Mucosa of rectum (tissue), 2 donors: ENCODE data around the gene GIT2.

Source experiments
- H3K27ac ChIP-seq, 2 donors: one replicate each; pipeline ENCODE4 v1.7.0; 2013; ENCODE audit warnings: inconsistent platforms in 2 of 2, low read depth in 2 of 2, low read length in 2 of 2
- H3K27me3 ChIP-seq, 2 donors: one replicate each; pipeline ENCODE4 v1.7.0; 2013; ENCODE audit warnings: low read length in 2 of 2; ENCODE audit not compliant: control insufficient read depth in 2 of 2, insufficient read depth in 2 of 2
- H3K36me3 ChIP-seq, 2 donors: one replicate each; pipeline ENCODE4 v1.7.0; 2013; ENCODE audit warnings: low read length in 2 of 2; ENCODE audit not compliant: control insufficient read depth in 2 of 2, insufficient read depth in 2 of 2
- H3K4me1 ChIP-seq, 2 donors: one replicate each; pipeline ENCODE4 v1.7.0; 2013; ENCODE audit warnings: low read length in 2 of 2, mild to moderate bottlenecking in 1 of 2; ENCODE audit not compliant: control insufficient read depth in 2 of 2, insufficient read depth in 2 of 2
- H3K4me3 ChIP-seq, 2 donors: one replicate each; pipeline ENCODE4 v1.7.0; 2013; ENCODE audit warnings: low read length in 2 of 2
- H3K9ac ChIP-seq, 2 donors: one replicate each; pipeline ENCODE4 v1.7.0; 2013; ENCODE audit warnings: low read length in 2 of 2, low read depth in 1 of 2, mild to moderate bottlenecking in 1 of 2
- H3K9me3 ChIP-seq, 2 donors: one replicate each; pipeline ENCODE4 v1.7.0; 2013; ENCODE audit warnings: low read length in 2 of 2; ENCODE audit not compliant: control insufficient read depth in 2 of 2
- donor health status: healthy.
- donor health status: Normal muscosa, but diverticular disease.

The GIT2 gene

GRCh38 chr12:109997393-109997792, 1.2 kb upstream of the GIT2 start:
- H3K4me1 ChIP-seq: peaks cover 23 to 27% of the 10 kb centered on the region in 2 donors
- no peaks in the 10 kb centered on the region for H3K36me3 ChIP-seq
- H3K27me3 ChIP-seq: no peaks in the 10 kb centered on the region
- no peak overlapping the region for H3K9ac ChIP-seq
- H3K9me3 ChIP-seq: no peaks in the 10 kb centered on the region
- no peak overlapping the region for H3K4me3 ChIP-seq
- H3K27ac ChIP-seq: no peak overlapping the region

- peaks cover 3 to 4% of the 10 kb centered on the region in 2 donors for H3K36me3 ChIP-seq
- no peaks in the 10 kb centered on the region for H3K27me3 ChIP-seq
- H3K4me3 ChIP-seq: peak overlapping the region; percentile 89 to 93
- H3K27ac ChIP-seq: peak overlapping the region in 1 of 2 donors; percentile 66
- H3K4me1 ChIP-seq: peaks cover 20 to 25% of the 10 kb centered on the region in 2 donors
- H3K9ac ChIP-seq: peak overlapping the region; percentile 52 to 82
- no peaks in the 10 kb centered on the region for H3K9me3 ChIP-seq
Measured at GRCh38 chr12:109996483-109996853, 300 bp upstream of the GIT2 start.

- Histone ChIP-seq H3K27me3 (no peaks in the 10 kb centered on the region), H3K4me3 (peak overlapping the region; percentile 89 to 93), H3K27ac (peak overlapping the region; percentile 66 to 91), H3K9ac (peak overlapping the region; percentile 82 to 88), H3K4me1 (peaks cover 18 to 23% of the 10 kb centered on the region in 2 donors), H3K36me3 (peaks cover 4 to 11% of the 10 kb centered on the region in 2 donors), H3K9me3 (no peaks in the 10 kb centered on the region)
Measured at GRCh38 chr12:109995361-109995685, 845 bp downstream of the GIT2 start.

- H3K4me1 ChIP-seq: peaks cover 13 to 23% of the 10 kb centered on the region in 2 donors
- H3K9me3 ChIP-seq: no peaks in the 10 kb centered on the region
- peak overlapping the region; percentile 82 to 88 for H3K9ac ChIP-seq
- peaks cover 4 to 18% of the 10 kb centered on the region in 2 donors for H3K36me3 ChIP-seq
- peak overlapping the region; percentile 89 to 93 for H3K4me3 ChIP-seq
- no peaks in the 10 kb centered on the region for H3K27me3 ChIP-seq
- peak overlapping the region; percentile 66 to 91 for H3K27ac ChIP-seq
Measured at GRCh38 chr12:109994401-109995175, 1.6 kb downstream of the GIT2 start.

GRCh38 chr12:109993091-109993490, 3.1 kb downstream of the GIT2 start:
- H3K4me1 ChIP-seq: peaks cover 13 to 17% of the 10 kb centered on the region in 2 donors
- H3K4me3 ChIP-seq: no peak overlapping the region
- no peak overlapping the region for H3K9ac ChIP-seq
- peaks cover 10 to 30% of the 10 kb centered on the region in 2 donors for H3K36me3 ChIP-seq
- H3K27ac ChIP-seq: no peak overlapping the region
- no peaks in the 10 kb centered on the region for H3K9me3 ChIP-seq
- H3K27me3 ChIP-seq: no peaks in the 10 kb centered on the region

GRCh38 chr12:109991586-109991985, 4.6 kb downstream of the GIT2 start:
- no peak overlapping the region for H3K4me3 ChIP-seq
- H3K27me3 ChIP-seq: no peaks in the 10 kb centered on the region
- no peak overlapping the region for H3K27ac ChIP-seq
- peaks cover 10 to 38% of the 10 kb centered on the region in 2 donors for H3K36me3 ChIP-seq
- peaks cover 12 to 17% of the 10 kb centered on the region in 2 donors for H3K4me1 ChIP-seq
- H3K9me3 ChIP-seq: no peaks in the 10 kb centered on the region
- no peak overlapping the region for H3K9ac ChIP-seq

GRCh38 chr12:109989380-109989779, 6.8 kb downstream of the GIT2 start:
- Histone ChIP-seq H3K27me3 (no peaks in the 10 kb centered on the region), H3K4me1 (peaks cover under 1 to 7% of the 10 kb centered on the region in 2 donors), H3K36me3 (peaks cover 15 to 51% of the 10 kb centered on the region in 2 donors), H3K9me3 (no peaks in the 10 kb centered on the region), H3K9ac (no peak overlapping the region), H3K27ac (no peak overlapping the region), H3K4me3 (no peak overlapping the region)

- H3K4me1 ChIP-seq: peaks cover 0 to 6% of the 10 kb centered on the region in 2 donors
- H3K9me3 ChIP-seq: no peaks in the 10 kb centered on the region
- no peak overlapping the region for H3K27ac ChIP-seq
- H3K9ac ChIP-seq: no peak overlapping the region
- H3K4me3 ChIP-seq: no peak overlapping the region
- H3K36me3 ChIP-seq: peaks cover 16 to 54% of the 10 kb centered on the region in 2 donors
- H3K27me3 ChIP-seq: no peaks in the 10 kb centered on the region
Measured at GRCh38 chr12:109988903-109989302, 7.3 kb downstream of the GIT2 start.

GRCh38 chr12:109988274-109988673, 7.9 kb downstream of the GIT2 start:
- no peak overlapping the region for H3K27ac ChIP-seq

GRCh38 chr12:109987615-109988014, 8.6 kb downstream of the GIT2 start:
- H3K4me1 ChIP-seq: no peaks in the 10 kb centered on the region
- H3K9me3 ChIP-seq: no peaks in the 10 kb centered on the region
- peaks cover 29 to 66% of the 10 kb centered on the region in 2 donors for H3K36me3 ChIP-seq
- no peak overlapping the region for H3K4me3 ChIP-seq
- no peaks in the 10 kb centered on the region for H3K27me3 ChIP-seq
- H3K27ac ChIP-seq: no peak overlapping the region
- no peak overlapping the region for H3K9ac ChIP-seq

More at GRCh38 chr12:109988274-109988673, 7.9 kb downstream of the GIT2 start:
- Histone ChIP-seq H3K9ac (no peak overlapping the region), H3K27me3 (no peaks in the 10 kb centered on the region), H3K4me3 (no peak overlapping the region), H3K4me1 (peaks cover 0 to 3% of the 10 kb centered on the region in 2 donors), H3K36me3 (peaks cover 22 to 60% of the 10 kb centered on the region in 2 donors), H3K9me3 (no peaks in the 10 kb centered on the region)
